CD4-positive, alpha-beta memory T cell (primary cell): ENCODE measurements around the gene DICER1. TPM values are rescaled to one million over a fixed set of nuclear protein-coding genes. Genes with fewer than 3 reads are reported as not detected.

ENCODE experiments used
- CTCF ChIA-PET: fragments of 350-600 bp; sonication (Branson Sonifier 250); formaldehyde crosslinking; loops from one replicate; lab custom pipeline; 2021; ENCODE audit warnings: inconsistent platforms; ENCODE audit not compliant: partially characterized antibody; lab: Charles Lee
- POLR2A ChIA-PET: fragments of 350-600 bp; sonication (Branson Sonifier 250); formaldehyde crosslinking; loops from one replicate; lab custom pipeline; 2021; ENCODE audit not compliant: partially characterized antibody; lab: Charles Lee
- DNase-seq, 5 donors: peaks; one replicate each; pipeline versions ENCODE4 v3.0.0 to v3.0.0-alpha.2; 2020 to 2022; ENCODE audit warnings: mixed read lengths in 1 of 5
- H3K27ac ChIP-seq: one replicate; pipeline ENCODE4 v1.7.0; 2013; ENCODE audit warnings: low read depth, low read length
- H3K27me3 ChIP-seq: 2 replicates; pipeline ENCODE4 v1.7.0; 2013; ENCODE audit warnings: mild to moderate bottlenecking, low read length, moderate library complexity; ENCODE audit not compliant: insufficient read depth
- H3K36me3 ChIP-seq: 2 replicates; pipeline ENCODE4 v1.7.0; 2013; ENCODE audit warnings: mild to moderate bottlenecking, low read length, moderate library complexity; ENCODE audit not compliant: insufficient read depth
- H3K4me1 ChIP-seq: 2 replicates; pipeline ENCODE4 v1.7.0; 2013; ENCODE audit warnings: mild to moderate bottlenecking, low read length, moderate library complexity; ENCODE audit not compliant: insufficient read depth
- H3K4me3 ChIP-seq, 2 donors: one replicate each; pipeline ENCODE4 v1.7.0; 2013; ENCODE audit warnings: low read length in 2 of 2, mild to moderate bottlenecking in 1 of 2
- H3K9me3 ChIP-seq, 2 donors: one replicate each; pipeline ENCODE4 v1.7.0; 2013; ENCODE audit warnings: low read length in 2 of 2, control low read depth in 1 of 2; ENCODE audit not compliant: control insufficient read depth in 1 of 2
- H3K27ac Mint-ChIP-seq, 7 donors: one replicate each; pipeline ENCODE4 v1.8.0; 2020 to 2021; ENCODE audit warnings: mixed read lengths in 7 of 7, mild to moderate bottlenecking in 6 of 7, inconsistent platforms in 3 of 7, moderate library complexity in 3 of 7
- H3K27me3 Mint-ChIP-seq, 2 donors: one replicate each; pipeline ENCODE4 v1.8.0; 2020 to 2021; ENCODE audit warnings: mixed read lengths in 2 of 2
- H3K36me3 Mint-ChIP-seq, 2 donors: one replicate each; pipeline ENCODE4 v1.8.0; 2020 to 2021; ENCODE audit warnings: mixed read lengths in 2 of 2, inconsistent platforms in 1 of 2, mild to moderate bottlenecking in 1 of 2
- H3K4me1 Mint-ChIP-seq, 4 donors: one replicate each; pipeline ENCODE4 v1.8.0; 2020 to 2021; ENCODE audit warnings: mixed read lengths in 4 of 4, mild to moderate bottlenecking in 1 of 4
- H3K4me3 Mint-ChIP-seq, 8 donors: one replicate each; pipeline ENCODE4 v1.8.0; 2020 to 2021; ENCODE audit warnings: mixed read lengths in 8 of 8, mild to moderate bottlenecking in 7 of 8, moderate library complexity in 6 of 8, inconsistent platforms in 3 of 8
- H3K9me3 Mint-ChIP-seq, 8 donors: one replicate each; pipeline ENCODE4 v1.8.0; 2020 to 2021; ENCODE audit warnings: mixed read lengths in 8 of 8, mild to moderate bottlenecking in 5 of 8, inconsistent platforms in 3 of 8, moderate library complexity in 1 of 8
- intact Hi-C: fragments of 100-400 bp; cut with micrococcal nuclease; formaldehyde crosslinking; loops from one replicate; pipeline ENCODE4 v1.15.1; 2023
- polyA plus RNA-seq, 2 donors: library from polyadenylated mRNA; unstranded; fragments of 300-500 nt; fragmentation: Illumina TruSeq; gene quantifications; one replicate each; pipeline ENCODE4 v1.2.3, GENCODE V29; 2021
- total RNA-seq, 2 experiments: library from RNA; stranded (reverse); gene quantifications; one replicate each; pipeline ENCODE4 v1.2.3, GENCODE V29; 2021

DICER1 gene
- total and polyA plus RNA-seq, 4 experiments from 2014 or later = 8.8 to 62.8 (median 36.8) TPM

DNA sequence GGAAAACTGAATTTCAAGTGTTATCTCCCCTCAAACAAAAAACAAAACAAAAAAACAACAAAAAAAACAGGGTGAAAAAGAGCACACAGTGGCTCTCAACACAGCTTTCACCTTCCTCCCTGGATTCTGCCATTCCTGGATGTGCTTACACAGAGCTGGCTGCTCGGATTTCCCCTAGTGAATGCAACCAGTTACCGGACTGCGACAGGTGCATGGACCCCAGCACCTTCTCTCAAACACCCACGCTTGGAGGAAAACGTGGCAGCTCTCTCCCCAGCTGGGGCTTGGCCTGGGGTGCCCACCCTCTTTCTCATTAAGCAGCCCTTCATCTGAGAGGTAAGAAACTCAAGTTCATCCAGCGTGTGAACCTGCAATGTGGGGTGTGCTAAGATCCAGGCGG is 33.5 kb upstream of the DICER1 start:
- H3K4me3 Mint-ChIP-seq = no peak overlapping the region
- Histone ChIP-seq H3K4me1 (no peaks in the 10 kb centered on the region), H3K27ac (no peak overlapping the region), H3K9me3 (no peaks in the 10 kb centered on the region), H3K27me3 (no peaks in the 10 kb centered on the region), H3K36me3 (no peaks in the 10 kb centered on the region), H3K4me3 (no peak overlapping the region)
- no peaks in the 10 kb centered on the region for H3K36me3 Mint-ChIP-seq
- H3K4me1 Mint-ChIP-seq = no peaks in the 10 kb centered on the region
- H3K9me3 Mint-ChIP-seq = peaks cover 0 to 6% (median 2%) of the 10 kb centered on the region in 8 donors
- POLR2A ChIA-PET = no interaction called here
- intact Hi-C loops = no loop called here
- peaks cover 2 to 13% of the 10 kb centered on the region in 2 donors for H3K27me3 Mint-ChIP-seq
- DNase-seq = no peak
- no peak overlapping the region for H3K27ac Mint-ChIP-seq
- CTCF ChIA-PET = no interaction called here

GRCh38 chr14:95190346-95190840 is 33.1 kb upstream of the DICER1 start:
- Mint-ChIP-seq H3K27me3 (peaks cover 6 to 18% of the 10 kb centered on the region in 2 donors), H3K4me1 (peaks cover 0 to 2% (median 0%) of the 10 kb centered on the region in 4 donors), H3K27ac (no peak overlapping the region), H3K9me3 (peaks cover 0 to 6% (median 2%) of the 10 kb centered on the region in 8 donors), H3K36me3 (no peaks in the 10 kb centered on the region), H3K4me3 (no peak overlapping the region)
- intact Hi-C loops = no loop called here
- Histone ChIP-seq H3K36me3 (no peaks in the 10 kb centered on the region), H3K9me3 (no peaks in the 10 kb centered on the region), H3K4me3 (no peak overlapping the region), H3K4me1 (no peaks in the 10 kb centered on the region), H3K27ac (no peak overlapping the region), H3K27me3 (no peaks in the 10 kb centered on the region)
- no peak for DNase-seq
- ChIA-PET CTCF (no interaction called here), POLR2A (no interaction called here)

DNA sequence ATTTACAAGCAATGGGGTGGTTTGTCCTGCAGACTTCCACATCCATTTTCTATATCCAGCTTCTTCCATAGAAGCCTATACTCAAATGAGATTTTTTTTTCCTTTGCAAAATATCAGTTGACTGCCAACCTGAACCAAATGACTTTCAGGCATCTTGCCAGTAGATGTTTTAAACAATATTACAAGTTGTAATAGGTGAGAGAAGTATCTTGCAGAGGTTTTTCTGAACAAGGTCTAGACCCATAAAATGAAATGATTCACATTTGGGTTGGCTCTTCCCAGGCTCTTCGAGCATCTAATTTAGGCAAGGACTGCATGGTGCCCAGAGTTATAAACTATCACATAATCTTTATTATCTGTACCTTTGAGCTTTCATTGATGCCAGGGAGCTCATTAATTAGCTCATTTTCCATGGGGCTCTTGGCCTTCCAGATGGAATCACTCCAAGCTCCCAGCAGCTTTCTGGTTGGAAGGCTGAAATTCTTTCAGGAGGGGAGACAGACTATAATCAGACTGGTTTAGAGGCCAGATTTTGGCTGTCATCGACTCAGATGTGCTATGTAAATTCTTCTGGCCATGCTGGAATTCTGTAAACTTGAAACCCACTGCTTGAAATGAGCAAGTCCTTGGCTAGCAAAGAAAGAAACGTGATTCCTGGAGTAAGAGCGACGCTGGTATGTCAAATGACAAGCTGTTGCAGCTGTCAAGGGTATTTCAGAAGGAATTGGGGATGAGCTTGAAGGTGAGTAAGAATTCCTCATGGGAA is 32.2 kb upstream of the DICER1 start:
- ChIA-PET CTCF (no interaction called here), POLR2A (no interaction called here)
- Mint-ChIP-seq H3K4me1 (peaks cover 0 to 3% (median 0%) of the 10 kb centered on the region in 4 donors), H3K27me3 (peaks cover 10 to 18% of the 10 kb centered on the region in 2 donors), H3K9me3 (peaks cover 0 to 6% (median 2%) of the 10 kb centered on the region in 8 donors), H3K36me3 (no peaks in the 10 kb centered on the region), H3K27ac (peak overlapping the region in 1 of 7 donors; percentile 17), H3K4me3 (no peak overlapping the region)
- no peaks in the 10 kb centered on the region for H3K36me3 ChIP-seq
- H3K4me3 ChIP-seq = no peak overlapping the region
- H3K9me3 ChIP-seq = no peaks in the 10 kb centered on the region
- H3K27me3 ChIP-seq = no peaks in the 10 kb centered on the region
- no peak for DNase-seq
- intact Hi-C loops = no loop called here
- no peaks in the 10 kb centered on the region for H3K4me1 ChIP-seq
- H3K27ac ChIP-seq = no peak overlapping the region

GRCh38 chr14:95188380-95188779 is 31.1 kb upstream of the DICER1 start:
- Mint-ChIP-seq H3K4me3 (no peak overlapping the region), H3K27me3 (peaks cover 14 to 18% of the 10 kb centered on the region in 2 donors), H3K9me3 (peaks cover 0 to 6% (median 2%) of the 10 kb centered on the region in 8 donors), H3K36me3 (no peaks in the 10 kb centered on the region), H3K4me1 (peaks cover 0 to 3% (median 0%) of the 10 kb centered on the region in 4 donors), H3K27ac (peak overlapping the region in 1 of 7 donors; percentile 45)
- H3K9me3 ChIP-seq = no peaks in the 10 kb centered on the region
- POLR2A ChIA-PET = no interaction called here
- no peak for DNase-seq
- H3K4me1 ChIP-seq = no peaks in the 10 kb centered on the region
- intact Hi-C loops = no loop called here
- H3K27me3 ChIP-seq = no peaks in the 10 kb centered on the region
- no peak overlapping the region for H3K4me3 ChIP-seq
- no peaks in the 10 kb centered on the region for H3K36me3 ChIP-seq
- no peak overlapping the region for H3K27ac ChIP-seq
- CTCF ChIA-PET = no interaction called here

DNA sequence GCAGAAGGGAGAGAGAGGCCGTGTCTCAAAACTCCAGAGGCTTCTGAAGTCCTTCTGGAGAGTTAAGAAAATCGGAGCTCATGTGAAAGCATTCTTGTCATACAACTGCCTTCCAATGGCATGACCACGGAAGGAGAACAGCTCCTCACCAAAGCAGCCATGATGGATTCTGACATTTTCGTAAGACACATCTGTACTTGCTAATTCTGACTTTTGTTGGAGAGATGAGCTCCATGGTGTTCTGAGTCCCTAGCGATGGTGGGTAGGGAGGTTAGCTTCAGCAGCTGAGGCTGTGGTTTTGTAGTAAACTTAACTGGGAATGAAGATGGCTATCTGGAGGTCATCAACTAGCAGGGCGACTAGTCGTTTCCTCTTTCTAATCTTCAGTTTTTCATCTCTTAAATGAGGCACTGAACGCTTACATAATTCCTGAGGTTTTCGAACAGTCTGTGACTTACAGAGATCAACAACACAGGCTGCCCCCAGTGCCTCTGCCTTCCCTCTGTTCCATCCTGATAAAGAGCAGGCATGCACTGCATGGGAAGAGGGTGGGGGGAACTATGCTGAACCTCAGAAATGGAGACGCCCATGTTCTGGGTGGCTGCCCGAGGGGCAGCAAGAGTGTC is 28.6 kb upstream of the DICER1 start:
- Mint-ChIP-seq H3K4me1 (peaks cover 0 to 3% (median 0%) of the 10 kb centered on the region in 4 donors), H3K9me3 (peaks cover 0 to 6% (median 2%) of the 10 kb centered on the region in 8 donors), H3K27me3 (peaks cover 16 to 18% of the 10 kb centered on the region in 2 donors), H3K36me3 (peaks cover 0 to 3% of the 10 kb centered on the region in 2 donors), H3K27ac (peak overlapping the region in 1 of 7 donors; percentile 21), H3K4me3 (no peak overlapping the region)
- Histone ChIP-seq H3K4me3 (no peak overlapping the region), H3K9me3 (no peaks in the 10 kb centered on the region), H3K27ac (no peak overlapping the region), H3K4me1 (no peaks in the 10 kb centered on the region), H3K36me3 (no peaks in the 10 kb centered on the region), H3K27me3 (no peaks in the 10 kb centered on the region)
- no peak for DNase-seq
- ChIA-PET POLR2A (no interaction called here), CTCF (interaction anchor here (2.2 kb wide), 1 partner anchor 10 kb away, joined by 7 read pairs; no protein-coding TSS in a partner anchor)
- intact Hi-C loops = no loop called here

GRCh38 chr14:95185033-95185766 is 27.9 kb upstream of the DICER1 start:
- POLR2A ChIA-PET = no interaction called here
- Histone ChIP-seq H3K27ac (no peak overlapping the region), H3K27me3 (no peaks in the 10 kb centered on the region), H3K9me3 (no peaks in the 10 kb centered on the region), H3K4me1 (no peaks in the 10 kb centered on the region), H3K4me3 (no peak overlapping the region), H3K36me3 (no peaks in the 10 kb centered on the region)
- DNase-seq = no peak
- CTCF ChIA-PET = interaction anchor here (2.2 kb wide), 1 partner anchor 11 kb away, joined by 7 read pairs; no protein-coding TSS in a partner anchor
- Mint-ChIP-seq H3K36me3 (peaks cover 0 to 8% of the 10 kb centered on the region in 2 donors), H3K27me3 (peaks cover 16 to 18% of the 10 kb centered on the region in 2 donors), H3K4me3 (no peak overlapping the region), H3K9me3 (peaks cover 0 to 6% (median 2%) of the 10 kb centered on the region in 8 donors), H3K4me1 (peaks cover 0 to 3% (median 0%) of the 10 kb centered on the region in 4 donors), H3K27ac (no peak overlapping the region)
- intact Hi-C loops = no loop called here
